ENCODE data around the gene ABCB6. TPM values are rescaled to one million over a fixed set of nuclear protein-coding genes. Genes with fewer than 3 reads are reported as not detected.

ABCB6 gene
- total RNA-seq, 1 experiment from 2014 or later = 68.6 TPM

DNA sequence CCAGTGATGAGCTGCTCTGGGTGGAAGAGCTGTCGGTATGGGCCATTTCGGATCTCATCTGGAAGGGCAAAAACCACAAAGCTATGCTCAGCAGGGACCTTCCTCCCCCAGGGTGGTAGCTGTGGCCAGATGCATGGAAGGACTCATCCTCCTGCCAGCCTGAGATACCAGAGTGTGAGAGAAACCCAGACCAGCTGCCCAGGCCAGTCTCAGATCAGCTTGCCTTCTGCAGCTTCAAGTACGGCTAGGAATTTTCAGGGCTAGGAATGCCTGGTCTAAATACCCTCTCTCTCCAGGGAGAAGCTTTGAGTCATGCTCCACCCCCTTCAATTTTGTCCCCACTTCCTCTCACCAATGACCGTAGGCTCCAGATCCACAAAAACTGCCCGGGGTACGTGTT, 32.9 kb upstream of the ABCB6 start:
- ChIA-PET CTCF (interaction anchor here (0.9 kb wide), 1 partner anchor 23 kb away, joined by 5 read pairs; no protein-coding TSS in a partner anchor), POLR2A (interaction anchor here (0.6 kb wide), 1 partner anchor 136 kb away, joined by 3 read pairs; the partner anchor contains the start of gene DNPEP)
- intact Hi-C loops (cut with micrococcal nuclease; ENCODE audit: unreplicated experiment) = no loop called here
- H3K4me1 Mint-ChIP-seq (ENCODE audit: low read depth, unreplicated experiment) = peaks cover 37% of the 10 kb centered on the region
- H3K4me1 ChIP-seq = peaks cover 31% of the 10 kb centered on the region
- H3K9me3 ChIP-seq = no peaks in the 10 kb centered on the region
- no peaks in the 10 kb centered on the region for H3K27me3 ChIP-seq (replicated peaks; ENCODE audit: control insufficient read depth, insufficient read depth, low read length)
- H3K27ac Mint-ChIP-seq (ENCODE audit: unreplicated experiment) = no peak overlapping the region
- no peaks in the 10 kb centered on the region for H3K9me3 Mint-ChIP-seq (ENCODE audit: unreplicated experiment)
- no peak for DNase-seq
- H3K36me3 Mint-ChIP-seq (ENCODE audit: insufficient read depth, unreplicated experiment) = peaks cover 8% of the 10 kb centered on the region
- no peak overlapping the region for H3K4me3 Mint-ChIP-seq (ENCODE audit: unreplicated experiment)
- no peaks in the 10 kb centered on the region; the same call in 1 of the 2 replicates for H3K36me3 ChIP-seq (ENCODE audit: control insufficient read depth, insufficient read depth, low read length)
- no TSS peak for BruUV-seq (replicated peaks)
- peaks cover 4% of the 10 kb centered on the region for H3K27me3 Mint-ChIP-seq (ENCODE audit: insufficient read depth, unreplicated experiment)
- H3K4me3 ChIP-seq (ENCODE audit: low read depth, low read length) = no peak overlapping the region
- TF ChIP-seq, protein P1, sequence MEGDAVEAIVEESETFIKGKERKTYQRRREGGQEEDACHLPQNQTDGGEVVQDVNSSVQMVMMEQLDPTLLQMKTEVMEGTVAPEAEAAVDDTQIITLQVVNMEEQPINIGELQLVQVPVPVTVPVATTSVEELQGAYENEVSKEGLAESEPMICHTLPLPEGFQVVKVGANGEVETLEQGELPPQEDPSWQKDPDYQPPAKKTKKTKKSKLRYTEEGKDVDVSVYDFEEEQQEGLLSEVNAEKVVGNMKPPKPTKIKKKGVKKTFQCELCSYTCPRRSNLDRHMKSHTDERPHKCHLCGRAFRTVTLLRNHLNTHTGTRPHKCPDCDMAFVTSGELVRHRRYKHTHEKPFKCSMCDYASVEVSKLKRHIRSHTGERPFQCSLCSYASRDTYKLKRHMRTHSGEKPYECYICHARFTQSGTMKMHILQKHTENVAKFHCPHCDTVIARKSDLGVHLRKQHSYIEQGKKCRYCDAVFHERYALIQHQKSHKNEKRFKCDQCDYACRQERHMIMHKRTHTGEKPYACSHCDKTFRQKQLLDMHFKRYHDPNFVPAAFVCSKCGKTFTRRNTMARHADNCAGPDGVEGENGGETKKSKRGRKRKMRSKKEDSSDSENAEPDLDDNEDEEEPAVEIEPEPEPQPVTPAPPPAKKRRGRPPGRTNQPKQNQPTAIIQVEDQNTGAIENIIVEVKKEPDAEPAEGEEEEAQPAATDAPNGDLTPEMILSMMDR (IDR thresholded peaks at IDR 0.05; ENCODE audit: insufficient read depth in 1 of 2, low read depth in 1 of 2, low read length in 1 of 2, severe bottlenecking in 1 of 2, unreplicated experiment in 1 of 2) = no peak

DNA sequence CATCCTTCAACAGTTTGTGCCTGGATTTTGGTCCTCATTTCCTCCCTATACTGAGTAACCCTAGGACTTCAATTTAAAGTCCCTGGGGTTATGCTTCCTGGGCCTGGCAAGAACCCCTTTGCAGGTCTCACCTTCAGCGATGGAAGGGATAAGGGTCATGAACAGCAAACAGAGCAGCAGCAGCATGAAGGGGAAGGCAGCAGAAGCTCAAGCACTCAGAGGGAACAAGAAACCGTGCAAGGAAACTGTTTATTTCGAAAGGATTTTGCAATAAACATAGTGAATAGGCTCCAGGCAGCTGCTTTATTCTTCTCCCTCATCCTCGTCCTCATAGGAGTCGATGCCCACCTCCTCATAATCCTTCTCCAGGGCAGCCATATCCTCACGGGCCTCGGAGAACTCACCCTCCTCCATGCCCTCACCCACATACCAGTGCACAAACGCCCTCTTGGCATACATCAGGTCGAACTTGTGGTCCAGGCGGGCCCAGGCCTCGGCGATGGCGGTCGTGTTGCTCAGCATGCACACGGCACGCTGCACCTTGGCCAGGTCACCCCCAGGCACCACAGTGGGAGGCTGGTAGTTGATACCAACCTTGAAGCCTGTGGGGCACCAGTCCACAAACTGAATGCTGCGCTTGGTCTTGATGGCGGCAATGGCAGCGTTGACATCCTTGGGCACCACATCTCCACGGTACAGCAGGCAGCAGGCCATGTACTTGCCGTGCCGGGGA, 31.5 kb upstream of the ABCB6 start:
- no peak for DNase-seq
- TF ChIP-seq, protein P1 (IDR thresholded peaks at IDR 0.05; ENCODE audit: insufficient read depth in 1 of 2, low read depth in 1 of 2, low read length in 1 of 2, severe bottlenecking in 1 of 2, unreplicated experiment in 1 of 2) = no peak
- Mint-ChIP-seq H3K36me3 (ENCODE audit: insufficient read depth, unreplicated experiment) (peaks cover 15% of the 10 kb centered on the region), H3K27ac (ENCODE audit: unreplicated experiment) (peak overlapping the region; percentile 55), H3K27me3 (ENCODE audit: insufficient read depth, unreplicated experiment) (peaks cover 4% of the 10 kb centered on the region), H3K9me3 (ENCODE audit: unreplicated experiment) (no peaks in the 10 kb centered on the region), H3K4me1 (ENCODE audit: low read depth, unreplicated experiment) (peaks cover 37% of the 10 kb centered on the region), H3K4me3 (ENCODE audit: unreplicated experiment) (no peak overlapping the region)
- H3K36me3 ChIP-seq (ENCODE audit: control insufficient read depth, insufficient read depth, low read length) = no peaks in the 10 kb centered on the region; the same call in 1 of the 2 replicates
- no peaks in the 10 kb centered on the region for H3K9me3 ChIP-seq
- BruUV-seq (replicated peaks) = no TSS peak
- CTCF ChIA-PET = interaction anchor here (0.6 to 2.6 kb wide), 9 partner anchors 13 to 192 kb away, joined by 3 to 25 read pairs (median 4); partner anchors contain the start of genes DNAJB2 and ZFAND2B
- intact Hi-C loops (cut with micrococcal nuclease; ENCODE audit: unreplicated experiment) = no loop called here
- POLR2A ChIA-PET = interaction anchor here (1.3 to 1.5 kb wide), 4 partner anchors 24 to 74 kb away, joined by 4 to 12 read pairs (median 5); partner anchors contain the start of genes CNPPD1 and DNAJB2
- H3K4me3 ChIP-seq (ENCODE audit: low read depth, low read length) = no peak overlapping the region
- no peaks in the 10 kb centered on the region for H3K27me3 ChIP-seq (replicated peaks; ENCODE audit: control insufficient read depth, insufficient read depth, low read length)
- H3K4me1 ChIP-seq = peaks cover 39% of the 10 kb centered on the region

DNA sequence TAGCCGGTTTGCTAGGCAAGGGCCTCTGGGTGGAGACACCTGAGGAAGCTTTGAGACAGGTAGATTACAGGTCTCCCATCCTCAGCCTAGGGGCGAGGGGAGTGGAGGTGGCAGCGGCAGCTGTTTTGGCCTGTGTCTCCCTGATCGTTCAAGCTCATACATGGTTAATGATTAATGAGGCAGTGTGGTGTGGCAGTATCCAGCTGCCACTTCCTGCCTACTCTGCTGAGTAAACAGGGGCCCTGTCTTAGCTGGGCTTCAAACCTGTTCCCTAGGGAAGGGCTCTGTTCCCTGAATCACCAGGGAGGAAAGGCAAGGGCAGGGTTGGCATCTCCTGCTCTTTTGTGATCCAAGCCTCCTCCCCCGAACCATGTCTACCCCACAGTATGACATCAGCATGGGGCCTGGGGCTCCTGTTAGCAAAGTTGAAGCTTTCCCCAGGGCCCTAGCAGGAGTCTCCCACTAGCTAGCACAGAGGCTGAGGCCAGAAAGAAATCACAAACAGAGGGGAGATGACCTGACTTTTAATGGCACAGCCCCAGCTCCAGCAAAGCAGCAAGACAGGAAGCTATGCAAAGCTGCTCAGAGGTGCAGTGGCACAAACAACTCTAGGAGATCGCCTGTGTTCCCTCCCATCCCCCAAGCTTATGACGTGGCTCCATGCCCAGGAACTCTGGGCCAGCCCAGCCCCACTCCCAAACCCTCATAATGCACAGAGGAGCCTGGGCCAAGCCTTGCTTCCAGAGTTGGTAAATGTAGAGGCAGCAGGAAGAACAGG, 30.6 kb upstream of the ABCB6 start:
- Mint-ChIP-seq H3K36me3 (ENCODE audit: insufficient read depth, unreplicated experiment) (peaks cover 18% of the 10 kb centered on the region), H3K4me3 (ENCODE audit: unreplicated experiment) (peak overlapping the region; percentile 20)
- intact Hi-C loops (cut with micrococcal nuclease; ENCODE audit: unreplicated experiment) = loop anchor here (1.0 to 2.0 kb wide), 5 partner anchors 20 to 89 kb away; partner anchors contain the start of genes ABCB6, ANKZF1, ATG9A and DNAJB2

More for the DNA sequence above, 30.6 kb upstream of the ABCB6 start:
- BruUV-seq (replicated peaks) = no TSS peak
- Mint-ChIP-seq H3K27ac (ENCODE audit: unreplicated experiment) (peak overlapping the region; percentile 55), H3K9me3 (ENCODE audit: unreplicated experiment) (no peaks in the 10 kb centered on the region), H3K27me3 (ENCODE audit: insufficient read depth, unreplicated experiment) (no peaks in the 10 kb centered on the region), H3K4me1 (ENCODE audit: low read depth, unreplicated experiment) (peaks cover 30% of the 10 kb centered on the region)
- H3K4me1 ChIP-seq = peaks cover 39% of the 10 kb centered on the region
- TF ChIP-seq, protein P1 (IDR thresholded peaks at IDR 0.05; ENCODE audit: insufficient read depth in 1 of 2, low read depth in 1 of 2, low read length in 1 of 2, severe bottlenecking in 1 of 2, unreplicated experiment in 1 of 2) = no peak
- no peaks in the 10 kb centered on the region for H3K27me3 ChIP-seq (replicated peaks; ENCODE audit: control insufficient read depth, insufficient read depth, low read length)
- ChIA-PET CTCF (interaction anchor here (0.6 to 2.6 kb wide), 12 partner anchors 10 to 258 kb away, joined by 3 to 25 read pairs (median 4); partner anchors contain the start of genes DNAJB2 and ZFAND2B), POLR2A (interaction anchor here (0.5 to 1.5 kb wide), 12 partner anchors 19 to 249 kb away, joined by 3 to 12 read pairs (median 6); partner anchors contain the start of genes ABCB6, CNPPD1, DNAJB2 and DNPEP)
- no peaks in the 10 kb centered on the region; the same call in 1 of the 2 replicates for H3K36me3 ChIP-seq (ENCODE audit: control insufficient read depth, insufficient read depth, low read length)
- peak; percentile 93 to 94 for DNase-seq
- H3K4me3 ChIP-seq (ENCODE audit: low read depth, low read length) = no peak overlapping the region
- H3K9me3 ChIP-seq = no peaks in the 10 kb centered on the region

All from Caco-2 (cell line).